Activated effector memory CD4-positive, alpha-beta T cell treated with anti-CD3 and anti-CD28 coated beads, Interleukin-2, amount 50 U/mL, for 16 hours (primary cell): Measurements from ENCODE around the gene CLSTN1.

Source experiments
- DNase-seq: peaks from one replicate; pipeline ENCODE4 v3.0.0-alpha.2; 2020

Gene CLSTN1

GRCh38 chr1:9825093-9826074, 1.6 kb upstream of the CLSTN1 start:
- peak; percentile 81 for DNase-seq

- no peak for DNase-seq
Measured at GRCh38 chr1:9824702-9825089, 931 bp upstream of the CLSTN1 start.

DNA sequence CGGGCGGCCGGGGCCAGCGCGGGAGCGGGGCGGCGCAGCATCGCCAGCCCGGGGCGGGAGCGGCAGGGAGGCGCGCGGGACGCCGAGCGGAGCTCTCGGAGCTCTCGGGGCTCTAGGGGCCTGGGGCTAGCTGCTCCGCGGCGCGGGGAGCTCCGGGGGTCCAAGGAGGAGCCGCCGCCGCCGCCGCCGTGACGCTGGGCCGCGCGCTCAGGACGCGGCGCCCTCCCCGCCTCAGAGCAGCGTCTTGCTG, 147 bp downstream of the CLSTN1 start:
- no peak for DNase-seq

DNA sequence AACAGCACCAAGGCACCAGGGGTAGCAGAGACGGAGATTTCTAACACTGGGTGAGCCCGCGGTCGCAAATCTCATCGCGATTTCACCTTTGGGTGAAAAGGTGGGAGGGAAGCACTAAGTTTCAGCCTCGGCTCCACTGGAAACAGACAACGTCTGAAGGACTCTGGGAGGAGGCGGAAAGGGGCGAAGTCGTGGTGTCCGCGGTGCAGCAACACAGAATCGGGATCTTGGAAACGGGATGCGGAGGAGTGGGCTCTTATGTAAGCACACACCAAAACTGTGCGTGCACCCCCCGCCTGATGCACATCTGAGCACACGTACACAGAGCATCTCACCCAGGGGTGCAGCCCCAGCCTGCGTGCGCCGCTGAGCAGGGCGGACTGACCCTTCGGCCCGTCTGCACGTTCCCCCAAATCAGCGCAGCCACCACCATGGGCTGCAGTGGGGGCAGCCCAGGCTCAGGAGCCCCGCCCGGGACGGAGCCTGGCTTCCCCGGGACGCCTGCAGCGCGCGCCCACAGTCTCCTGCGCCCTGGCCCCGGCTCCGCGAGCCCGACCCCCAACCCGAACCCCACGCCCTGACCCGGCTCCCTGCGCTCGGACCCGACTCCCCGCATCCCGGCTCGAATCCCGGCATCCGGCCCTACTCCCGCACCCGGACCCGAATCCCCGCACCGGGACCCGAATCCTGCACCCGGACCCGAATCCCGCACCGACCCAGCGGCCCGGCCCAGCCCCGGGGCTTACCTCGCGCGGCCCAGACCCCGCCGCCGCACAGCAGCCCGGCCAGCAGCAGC, 670 bp downstream of the CLSTN1 start:
- DNase-seq, result peak; percentile 71

DNA sequence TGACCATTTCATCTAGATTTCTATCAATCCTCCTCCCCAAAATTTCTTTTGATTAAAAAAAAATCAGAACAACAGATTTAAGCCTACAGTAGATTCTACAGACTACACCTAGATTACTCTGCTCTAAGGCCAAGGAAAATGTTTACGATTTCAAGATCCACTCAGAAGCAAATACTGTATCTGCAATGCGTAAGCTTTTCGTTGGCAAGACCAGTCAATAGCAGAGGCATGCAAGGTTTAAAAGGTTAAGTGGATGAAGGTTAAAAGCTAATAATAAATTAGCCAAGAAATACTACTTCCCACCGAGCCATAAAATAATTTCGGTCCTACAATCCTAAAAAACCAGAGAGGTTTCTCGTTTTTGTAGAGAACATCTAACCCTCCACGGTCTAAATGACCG, 1.3 kb downstream of the CLSTN1 start:
- no peak for DNase-seq

- no peak for DNase-seq
Measured at GRCh38 chr1:9821710-9822109, 2.1 kb downstream of the CLSTN1 start.

GRCh38 chr1:9820521-9820920, 3.2 kb downstream of the CLSTN1 start:
- no peak for DNase-seq

DNA sequence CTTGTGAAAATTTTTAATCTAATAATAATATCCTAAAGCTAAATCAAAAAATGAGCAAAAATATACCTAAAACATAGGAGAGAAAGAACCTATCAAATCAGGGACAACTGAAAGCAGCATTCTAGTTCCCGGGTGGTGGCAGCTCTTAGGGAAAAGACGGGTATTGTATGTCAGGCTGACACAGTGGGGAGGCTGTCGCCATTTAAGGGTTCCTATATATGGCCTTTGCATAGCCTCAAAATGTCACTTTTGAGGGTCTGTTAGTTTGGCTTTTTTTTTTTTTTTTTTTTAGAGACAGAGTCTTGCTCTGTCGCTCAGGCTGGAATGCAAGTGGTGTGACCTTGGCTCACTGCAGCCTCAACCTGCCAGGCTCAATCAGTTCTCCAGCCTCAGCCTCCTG, 6.0 kb downstream of the CLSTN1 start:
- DNase-seq, result no peak

DNA sequence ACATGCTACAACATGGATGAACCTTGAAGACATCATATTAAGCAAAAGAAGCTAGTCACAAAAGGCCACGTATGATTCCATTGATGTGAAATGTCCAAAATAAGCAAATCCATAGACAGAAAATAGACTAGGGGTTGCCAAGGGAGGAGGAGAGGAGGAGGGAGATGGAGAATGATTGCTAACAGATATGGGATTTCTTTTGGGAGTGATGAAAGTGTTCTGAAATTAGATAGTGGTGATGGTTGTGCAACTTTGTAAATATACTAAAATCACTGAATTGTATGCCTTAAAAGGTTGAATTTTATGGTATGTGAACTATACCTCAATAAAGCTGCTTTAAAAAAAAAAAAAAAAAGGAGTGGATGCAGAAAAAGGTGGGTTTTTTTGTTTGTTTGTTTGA, 7.6 kb downstream of the CLSTN1 start:
- no peak for DNase-seq

DNA sequence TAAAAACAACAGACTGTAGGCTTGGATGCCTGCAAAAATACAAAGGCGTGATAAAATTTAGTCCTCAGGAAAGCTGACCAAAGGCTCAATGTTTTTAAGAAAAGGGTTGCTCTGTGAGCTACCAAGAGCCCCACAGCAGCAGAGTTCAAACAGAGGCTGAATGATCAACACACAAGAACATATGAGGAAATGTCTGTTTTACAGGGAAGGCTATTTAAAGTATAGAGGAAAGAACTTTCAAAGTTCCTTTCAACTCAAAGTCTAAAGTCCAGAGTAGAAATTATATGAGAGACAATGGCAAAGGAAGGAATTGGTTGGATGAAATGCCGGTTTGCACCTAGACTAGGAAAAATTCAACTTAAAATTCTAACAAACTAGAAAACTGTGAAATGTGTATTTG, 8.6 kb downstream of the CLSTN1 start:
- no peak for DNase-seq

GRCh38 chr1:9814619-9815018, 9.1 kb downstream of the CLSTN1 start:
- DNase-seq, result peak; percentile 2

- no peak for DNase-seq
Measured at GRCh38 chr1:9811239-9811966, 12.4 kb downstream of the CLSTN1 start.

- DNase-seq, result peak; percentile 48
Measured at GRCh38 chr1:9809100-9809510, 14.7 kb downstream of the CLSTN1 start.

- DNase-seq, result peak; percentile 57
Measured at GRCh38 chr1:9808459-9808858, 15.3 kb downstream of the CLSTN1 start.

GRCh38 chr1:9807541-9807940, 16.2 kb downstream of the CLSTN1 start:
- DNase-seq, result peak; percentile 47

- peak; percentile 12 for DNase-seq
Measured at GRCh38 chr1:9805972-9806371, 17.8 kb downstream of the CLSTN1 start.

DNA sequence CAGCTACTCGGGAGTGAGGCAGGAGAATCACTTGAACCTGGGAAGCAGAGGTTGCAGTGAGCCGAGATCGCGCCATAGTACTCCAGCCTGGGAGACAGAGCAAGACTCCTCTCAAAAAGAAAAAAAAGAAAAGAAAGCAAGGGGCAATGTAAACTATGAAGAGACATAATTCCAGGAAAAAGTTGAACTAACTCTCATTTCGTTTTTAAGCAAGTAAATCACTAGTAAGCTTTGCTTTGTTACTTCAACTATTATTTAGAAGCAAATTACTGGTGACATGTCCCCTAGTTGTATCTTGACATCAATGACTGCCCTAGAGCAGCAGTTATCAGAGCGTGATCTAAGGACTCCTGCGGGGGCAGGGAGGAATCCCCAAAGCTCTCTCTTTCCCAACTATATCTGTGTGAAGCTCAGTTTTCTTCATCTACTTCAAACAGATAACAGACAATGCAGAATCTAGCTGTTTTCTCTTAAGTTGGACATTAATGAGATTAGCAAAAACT, 18.7 kb downstream of the CLSTN1 start:
- peak; percentile 14 for DNase-seq

DNA sequence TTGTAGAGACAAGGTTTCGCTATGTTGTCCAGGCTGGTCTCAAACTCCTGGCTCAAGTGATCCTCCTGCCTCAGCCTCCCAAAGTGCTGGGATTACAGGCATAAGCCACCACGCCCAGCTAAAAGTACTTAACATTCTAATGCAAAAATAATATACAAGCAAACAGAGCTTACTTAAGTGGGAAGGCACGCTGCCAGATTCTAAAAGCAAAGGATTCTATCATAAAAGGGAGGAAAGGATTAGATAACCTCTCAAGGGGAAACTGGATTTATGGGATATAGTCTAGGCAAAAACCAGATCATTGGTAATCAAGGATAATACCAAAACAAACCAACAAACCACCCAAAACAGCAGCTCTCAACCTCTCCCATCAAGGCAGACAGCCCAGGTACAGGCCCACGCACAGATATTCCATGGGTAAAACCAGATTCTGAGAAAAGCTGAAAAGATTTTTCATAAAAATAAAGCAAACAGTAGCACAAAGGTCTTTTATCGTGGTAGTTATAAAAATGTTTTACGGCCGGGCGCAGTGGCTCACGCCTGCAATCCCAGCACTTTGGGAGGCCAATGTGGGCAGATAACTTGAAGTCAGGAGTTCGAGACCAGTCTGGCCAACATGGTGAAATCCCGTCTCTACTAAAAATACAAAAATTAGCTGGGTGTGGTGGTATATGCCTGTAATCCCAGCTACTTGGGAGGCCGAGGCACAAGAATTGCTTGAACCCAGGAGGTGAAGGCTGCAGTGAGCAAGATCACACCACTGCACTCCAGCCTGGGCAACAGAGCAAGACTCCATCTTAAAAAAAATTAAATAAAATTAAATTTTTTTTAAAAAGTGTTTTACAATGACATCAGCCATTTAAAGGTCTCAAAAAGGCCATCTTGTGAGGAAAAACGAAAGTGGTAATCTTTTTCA, 20.5 kb downstream of the CLSTN1 start:
- DNase-seq, result peak; percentile 44

DNA sequence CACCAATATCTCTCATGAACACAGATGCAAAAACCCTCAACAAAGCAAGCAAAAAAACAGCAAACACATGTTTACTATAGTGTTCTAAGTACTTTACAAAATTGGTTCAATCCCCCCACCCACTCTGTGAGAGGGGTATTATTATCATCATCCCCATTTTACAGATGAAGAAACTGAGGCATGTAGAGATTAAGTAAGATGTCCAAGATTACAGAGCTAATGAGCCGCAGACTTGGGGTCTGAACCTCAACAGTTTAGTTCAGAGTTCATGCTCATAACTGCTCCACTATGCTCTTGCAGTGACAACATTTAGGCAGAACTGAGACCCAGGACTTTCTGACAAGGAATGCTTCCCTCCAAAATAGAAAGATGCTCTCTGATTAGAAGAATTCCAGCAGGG, 21.9 kb downstream of the CLSTN1 start:
- no peak for DNase-seq

GRCh38 chr1:9798236-9799130, 25.3 kb downstream of the CLSTN1 start:
- DNase-seq, result peak; percentile 48

- DNase-seq, result peak; percentile 22
Measured at GRCh38 chr1:9797049-9797448, 26.7 kb downstream of the CLSTN1 start.
